Measurements from ENCODE around the gene ACBD6.

DNA sequence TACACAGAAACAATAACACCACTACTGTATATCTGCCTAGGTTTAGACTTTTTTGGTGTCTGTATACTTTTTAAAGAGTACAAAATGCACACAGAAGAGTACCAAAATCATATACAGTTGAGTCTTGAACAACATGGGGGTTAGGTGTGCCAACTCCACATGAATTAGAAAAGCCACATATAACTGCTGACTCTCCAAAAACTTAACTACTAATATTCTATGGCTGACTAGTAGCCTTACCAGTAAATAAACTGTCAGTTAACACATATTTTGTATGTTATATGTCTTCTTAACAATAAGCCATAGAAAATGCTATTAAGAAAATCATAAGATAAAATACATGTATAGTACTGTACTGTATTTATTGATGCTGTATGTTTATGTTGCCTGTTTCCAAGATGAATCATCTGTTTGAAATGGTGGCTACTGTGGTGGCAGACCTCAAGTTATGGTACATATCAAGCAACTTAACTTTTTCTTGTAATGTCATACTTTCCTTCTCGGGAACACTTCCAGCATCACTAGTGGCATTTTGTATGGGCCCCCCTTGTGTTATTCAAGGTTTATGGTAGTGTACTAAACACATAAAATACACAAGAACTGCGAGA, 201.1 kb downstream of the ACBD6 start:
- TF ChIP-seq, protein P1, sequence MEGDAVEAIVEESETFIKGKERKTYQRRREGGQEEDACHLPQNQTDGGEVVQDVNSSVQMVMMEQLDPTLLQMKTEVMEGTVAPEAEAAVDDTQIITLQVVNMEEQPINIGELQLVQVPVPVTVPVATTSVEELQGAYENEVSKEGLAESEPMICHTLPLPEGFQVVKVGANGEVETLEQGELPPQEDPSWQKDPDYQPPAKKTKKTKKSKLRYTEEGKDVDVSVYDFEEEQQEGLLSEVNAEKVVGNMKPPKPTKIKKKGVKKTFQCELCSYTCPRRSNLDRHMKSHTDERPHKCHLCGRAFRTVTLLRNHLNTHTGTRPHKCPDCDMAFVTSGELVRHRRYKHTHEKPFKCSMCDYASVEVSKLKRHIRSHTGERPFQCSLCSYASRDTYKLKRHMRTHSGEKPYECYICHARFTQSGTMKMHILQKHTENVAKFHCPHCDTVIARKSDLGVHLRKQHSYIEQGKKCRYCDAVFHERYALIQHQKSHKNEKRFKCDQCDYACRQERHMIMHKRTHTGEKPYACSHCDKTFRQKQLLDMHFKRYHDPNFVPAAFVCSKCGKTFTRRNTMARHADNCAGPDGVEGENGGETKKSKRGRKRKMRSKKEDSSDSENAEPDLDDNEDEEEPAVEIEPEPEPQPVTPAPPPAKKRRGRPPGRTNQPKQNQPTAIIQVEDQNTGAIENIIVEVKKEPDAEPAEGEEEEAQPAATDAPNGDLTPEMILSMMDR (IDR thresholded peaks at IDR 0.05; ENCODE audit: low read depth, low read length, poor library complexity, severe bottlenecking) = no peak
- no peak for TF ChIP-seq EZH2phosphoT487 (IDR thresholded peaks at IDR 0.05; ENCODE audit: borderline replicate concordance, low read length)

All from DOHH2 (cell line).